Measurements from ENCODE around the gene AK4.
A peak's percentile ranks its signal among the peaks of the same experiment; 100 is the strongest.

Gene AK4

GRCh38 chr1:65230731-65231481 is 82.9 kb downstream of the AK4 start:
- Histone ChIP-seq H3K79me2 (ENCODE audit: insufficient read depth, low read length) (no peaks in the 10 kb centered on the region), H3K27me3 (ENCODE audit: insufficient read depth, low read length, poor library complexity) (peaks cover 13% of the 10 kb centered on the region), H3K9ac (ENCODE audit: low read depth, low read length) (no peak overlapping the region), H4K20me1 (ENCODE audit: insufficient read depth, low read length) (no peaks in the 10 kb centered on the region), H3K4me1 (ENCODE audit: insufficient read depth, low read length) (no peaks in the 10 kb centered on the region), H3K4me3 (ENCODE audit: low read depth in 1 of 2, low read length in 2 of 2) (no peak overlapping the region), H2AFZ (ENCODE audit: low read depth, low read length) (no peak overlapping the region), H3K9me3 (ENCODE audit: insufficient read depth, low read length, severe bottlenecking) (no peaks in the 10 kb centered on the region), H3K4me2 (ENCODE audit: insufficient read depth, low read length) (no peak overlapping the region), H3K27ac (ENCODE audit: low read length) (no peak overlapping the region), H3K36me3 (ENCODE audit: insufficient read depth, low read length) (no peaks in the 10 kb centered on the region)
- 0 out of 3 replicates have a peak, but pooled peaks have one; percentile 57 for ATAC-seq (ENCODE audit: insufficient read depth, low read depth)
- TF ChIP-seq CTCF (IDR thresholded peaks at IDR 0.05; ENCODE audit: borderline replicate concordance, extremely low read depth, low read length, poor library complexity, severe bottlenecking) (peak; percentile 21), EZH2 (IDR thresholded peaks at IDR 0.05; ENCODE audit: borderline replicate concordance, low read depth, low read length, severe bottlenecking) (no peak)
- DNase-seq = no peak

GRCh38 chr1:65231718-65232330 is 83.8 kb downstream of the AK4 start:
- no peak for ATAC-seq (ENCODE audit: insufficient read depth, low read depth)
- no peak for DNase-seq
- Histone ChIP-seq H3K4me2 (ENCODE audit: insufficient read depth, low read length) (no peak overlapping the region), H3K27ac (ENCODE audit: low read length) (no peak overlapping the region), H3K9ac (ENCODE audit: low read depth, low read length) (no peak overlapping the region), H2AFZ (ENCODE audit: low read depth, low read length) (no peak overlapping the region), H3K36me3 (ENCODE audit: insufficient read depth, low read length) (no peaks in the 10 kb centered on the region), H3K4me3 (ENCODE audit: low read depth in 1 of 2, low read length in 2 of 2) (no peak overlapping the region), H3K9me3 (ENCODE audit: insufficient read depth, low read length, severe bottlenecking) (no peaks in the 10 kb centered on the region), H4K20me1 (ENCODE audit: insufficient read depth, low read length) (no peaks in the 10 kb centered on the region), H3K27me3 (ENCODE audit: insufficient read depth, low read length, poor library complexity) (peaks cover 13% of the 10 kb centered on the region), H3K4me1 (ENCODE audit: insufficient read depth, low read length) (no peaks in the 10 kb centered on the region), H3K79me2 (ENCODE audit: insufficient read depth, low read length) (no peaks in the 10 kb centered on the region)
- TF ChIP-seq CTCF (IDR thresholded peaks at IDR 0.05; ENCODE audit: borderline replicate concordance, extremely low read depth, low read length, poor library complexity, severe bottlenecking) (no peak), EZH2 (IDR thresholded peaks at IDR 0.05; ENCODE audit: borderline replicate concordance, low read depth, low read length, severe bottlenecking) (no peak)

- Histone ChIP-seq H3K27ac (ENCODE audit: low read length) (no peak overlapping the region), H4K20me1 (ENCODE audit: insufficient read depth, low read length) (no peaks in the 10 kb centered on the region), H2AFZ (ENCODE audit: low read depth, low read length) (no peak overlapping the region), H3K4me3 (ENCODE audit: low read depth in 1 of 2, low read length in 2 of 2) (no peak overlapping the region), H3K4me2 (ENCODE audit: insufficient read depth, low read length) (no peak overlapping the region), H3K4me1 (ENCODE audit: insufficient read depth, low read length) (no peaks in the 10 kb centered on the region), H3K36me3 (ENCODE audit: insufficient read depth, low read length) (no peaks in the 10 kb centered on the region), H3K9ac (ENCODE audit: low read depth, low read length) (no peak overlapping the region), H3K27me3 (ENCODE audit: insufficient read depth, low read length, poor library complexity) (peaks cover 13% of the 10 kb centered on the region), H3K79me2 (ENCODE audit: insufficient read depth, low read length) (no peaks in the 10 kb centered on the region), H3K9me3 (ENCODE audit: insufficient read depth, low read length, severe bottlenecking) (no peaks in the 10 kb centered on the region)
- TF ChIP-seq CTCF (IDR thresholded peaks at IDR 0.05; ENCODE audit: borderline replicate concordance, extremely low read depth, low read length, poor library complexity, severe bottlenecking) (no peak), EZH2 (IDR thresholded peaks at IDR 0.05; ENCODE audit: borderline replicate concordance, low read depth, low read length, severe bottlenecking) (no peak)
- DNase-seq (no peak), ATAC-seq (ENCODE audit: insufficient read depth, low read depth) (no peak)
Observed at GRCh38 chr1:65232461-65232990, 84.5 kb downstream of the AK4 start.

Data from DND-41 (cell line).